22Rv1 (cell line): ENCODE results near the gene CFAP157.

Source experiments
- CTCF ChIP-seq: fragments of 450-650 bp; IDR thresholded peaks from 2 replicates; pipeline ENCODE4 v1.5.1; 2017; ENCODE audit warnings: mild to moderate bottlenecking
- ZFX ChIP-seq: fragments of 450-650 bp; IDR thresholded peaks from 2 replicates; pipeline ENCODE4 v1.6.1; 2017; ENCODE audit warnings: antibody characterized with exemption, borderline replicate concordance

DNA sequence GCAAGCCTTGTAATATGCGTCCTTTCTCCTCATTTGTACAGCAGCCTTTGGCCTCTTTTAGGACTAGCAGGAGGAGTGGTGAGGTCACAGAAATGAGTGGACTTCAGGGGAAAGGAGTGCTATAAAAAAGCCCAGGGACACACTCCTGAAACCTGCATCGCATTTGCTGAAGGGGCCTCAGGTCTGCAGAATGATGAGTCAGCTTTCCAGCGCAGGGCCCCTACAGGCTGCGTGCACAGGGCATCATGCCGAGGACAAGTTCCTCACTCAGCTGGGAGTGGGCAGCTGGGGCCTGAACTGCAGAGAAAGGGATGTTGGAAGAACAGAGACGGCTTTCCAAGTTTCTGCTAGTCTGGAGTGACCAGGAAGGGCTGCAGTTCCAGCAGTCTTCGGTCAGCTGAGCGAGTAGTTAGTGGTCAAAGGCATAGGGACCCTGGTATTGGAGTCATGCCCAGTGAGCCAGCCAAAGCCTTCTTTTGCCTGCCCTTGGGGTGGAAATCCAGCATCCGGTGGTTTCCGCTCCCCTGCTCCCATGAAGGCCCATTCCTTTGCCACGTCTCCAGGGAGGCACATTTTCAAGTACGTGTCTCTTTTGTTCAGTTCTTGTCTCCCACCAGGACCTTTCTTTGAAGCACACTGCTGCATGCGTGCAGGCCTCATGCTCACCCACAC, 17.3 kb upstream of the CFAP157 start:
- no peak for TF ChIP-seq CTCF
- no peak for TF ChIP-seq ZFX
